GM18505 (cell line): ENCODE data around the gene UGCG.
"Not testable (repeated sequence)": the region's sequence is repeated elsewhere in the genome, so short reads cannot be mapped to it uniquely, and the experiment has no call there.

Experiments
- ATAC-seq: cut with Tn5 transposase; IDR thresholded peaks from one replicate; pipeline ENCODE4 v1.9.1; 2021; ENCODE audit not compliant: unreplicated experiment
- POLR2A ChIP-seq: IDR thresholded peaks from 4 replicates; pipeline ENCODE4 v1.6.1; 2011; ENCODE audit warnings: borderline replicate concordance; ENCODE audit not compliant: insufficient read depth, insufficient read length; ENCODE audit errors: extremely low read depth

The UGCG gene

DNA sequence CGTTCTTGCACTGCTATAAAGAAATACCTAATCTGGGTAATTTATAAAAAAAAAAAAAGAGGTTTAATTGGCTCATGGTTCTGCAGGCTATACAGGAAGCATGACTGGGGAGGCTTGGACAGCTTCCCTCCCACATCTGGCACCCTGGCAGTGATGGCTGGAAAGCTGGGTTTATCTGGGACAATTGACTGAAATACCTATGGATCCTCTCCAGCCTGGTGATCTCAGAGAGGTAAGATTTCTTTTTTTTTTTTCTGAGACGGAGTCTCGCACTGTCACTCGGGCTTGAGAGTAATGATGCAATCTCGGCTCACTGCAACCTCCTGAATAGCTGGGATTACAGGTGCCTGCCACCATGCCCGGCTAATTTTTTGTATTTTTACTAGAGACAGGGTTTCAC, 22.7 kb upstream of the UGCG start:
- no peak for TF ChIP-seq POLR2A
- no peak for ATAC-seq

DNA sequence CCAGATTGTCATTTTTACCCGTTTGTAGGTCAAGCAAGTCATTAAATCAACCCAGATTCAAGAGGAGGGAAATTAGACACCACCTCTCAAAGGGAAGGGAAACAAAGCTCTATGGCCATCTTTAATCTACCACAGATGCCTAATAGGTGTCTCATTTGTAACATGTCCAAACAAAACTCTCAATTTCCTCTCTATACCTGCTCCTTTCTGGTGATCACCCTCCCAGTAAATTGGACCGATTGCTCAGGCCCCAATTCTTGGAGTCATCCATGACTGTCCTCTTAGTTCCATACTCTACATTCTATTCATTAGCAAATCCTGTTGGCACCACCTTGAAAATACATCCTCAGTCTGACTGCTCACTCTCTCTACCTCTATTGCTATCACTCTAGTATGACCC, 22.1 kb upstream of the UGCG start:
- no peak for ATAC-seq
- no peak for TF ChIP-seq POLR2A

DNA sequence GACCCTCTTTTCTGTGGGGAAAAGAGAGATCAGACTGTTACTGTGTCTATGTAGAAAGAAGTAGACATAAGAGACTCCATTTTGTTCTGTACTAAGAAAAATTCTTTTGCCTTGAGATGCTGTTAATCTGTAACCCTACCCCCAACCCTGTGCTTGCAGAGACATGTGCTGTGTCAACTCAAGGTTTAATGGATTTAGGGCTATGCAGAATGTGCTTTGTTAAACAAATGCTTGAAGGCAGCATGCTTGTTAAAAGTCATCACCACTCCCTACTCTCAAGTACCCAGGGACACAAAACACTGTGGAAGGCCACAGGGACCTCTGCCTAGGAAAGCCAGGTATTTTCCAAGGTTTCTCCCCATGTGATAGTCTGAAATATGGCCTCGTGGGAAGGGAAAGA, 21.3 kb upstream of the UGCG start:
- not testable (repeated sequence) for ATAC-seq

DNA sequence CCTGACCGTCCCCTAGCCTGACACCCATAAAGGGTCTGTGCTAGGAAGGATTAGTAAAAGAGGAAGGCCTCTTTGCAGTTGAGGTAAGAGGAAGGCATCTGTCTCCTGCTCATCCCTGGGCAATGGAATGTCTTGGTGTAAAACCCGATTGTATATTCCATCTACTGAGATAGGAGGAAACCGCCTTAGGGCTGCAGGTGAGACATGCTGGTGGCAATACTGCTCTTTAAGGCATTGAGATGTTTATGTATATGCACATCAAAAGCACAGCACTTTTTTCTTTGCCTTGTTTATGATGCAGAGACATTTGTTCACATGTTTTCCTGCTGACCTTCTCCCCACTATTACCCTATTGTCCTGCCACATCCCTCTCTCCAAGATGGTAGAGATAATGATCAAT, 20.9 kb upstream of the UGCG start:
- not testable (repeated sequence) for ATAC-seq

DNA sequence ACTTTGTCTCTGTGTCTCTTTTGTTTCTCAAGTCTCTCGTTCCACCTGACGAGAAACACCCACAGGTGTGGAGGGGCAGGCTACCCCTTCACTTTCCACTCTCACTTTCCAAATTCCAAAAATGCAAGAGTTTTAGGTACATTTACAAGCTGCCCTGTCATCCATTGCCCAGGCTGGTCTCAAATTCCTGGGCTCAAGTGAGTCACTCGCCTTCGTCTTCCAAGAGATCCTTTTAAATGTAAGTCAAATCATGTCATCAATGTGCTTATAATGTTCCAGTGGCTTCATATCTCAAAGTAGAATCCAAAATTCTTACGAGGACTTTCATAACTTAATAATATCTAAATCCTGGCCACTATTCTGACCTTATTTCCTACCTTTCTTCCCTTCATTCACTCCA, 20.4 kb upstream of the UGCG start:
- no peak for TF ChIP-seq POLR2A
- ATAC-seq: no peak

DNA sequence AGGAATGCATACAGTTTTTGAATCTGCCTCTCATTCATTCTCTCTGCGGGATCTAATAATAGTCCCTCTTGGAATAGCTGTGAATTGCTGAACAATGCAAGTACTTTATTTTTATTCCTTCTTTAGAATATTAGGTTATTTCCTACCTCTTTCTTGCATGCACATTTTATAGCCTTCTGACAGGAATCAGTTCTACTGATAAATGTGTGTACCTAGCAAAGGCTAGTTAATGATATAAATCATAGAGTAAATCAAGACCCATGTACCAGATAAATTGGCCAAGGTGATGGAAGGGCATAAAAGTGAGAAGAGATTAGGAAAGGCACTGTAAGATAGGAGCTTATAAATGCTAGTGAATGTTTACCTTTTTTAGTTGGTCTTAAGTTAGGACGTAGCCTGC, 19.2 kb upstream of the UGCG start:
- TF ChIP-seq POLR2A: no peak
- no peak for ATAC-seq

DNA sequence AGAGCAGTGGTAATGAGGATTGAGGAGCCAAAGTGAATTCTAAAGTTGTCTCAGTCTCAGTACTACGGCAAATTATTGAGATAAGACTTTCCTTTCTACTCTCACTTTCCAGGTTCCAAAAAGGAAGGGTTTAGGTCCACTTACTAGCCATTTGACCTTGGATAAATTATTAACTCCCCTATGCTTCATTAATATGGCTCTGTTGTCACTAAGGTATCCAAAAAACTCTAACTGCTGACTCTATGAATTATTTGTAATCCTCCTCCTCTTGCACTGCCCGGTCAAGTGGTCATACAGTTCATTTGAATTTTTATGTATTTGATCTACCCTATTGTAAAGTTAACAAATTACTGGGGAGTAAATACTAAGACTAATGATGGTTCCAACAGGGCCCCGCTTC, 17.7 kb upstream of the UGCG start:
- no peak for TF ChIP-seq POLR2A
- no peak for ATAC-seq

DNA sequence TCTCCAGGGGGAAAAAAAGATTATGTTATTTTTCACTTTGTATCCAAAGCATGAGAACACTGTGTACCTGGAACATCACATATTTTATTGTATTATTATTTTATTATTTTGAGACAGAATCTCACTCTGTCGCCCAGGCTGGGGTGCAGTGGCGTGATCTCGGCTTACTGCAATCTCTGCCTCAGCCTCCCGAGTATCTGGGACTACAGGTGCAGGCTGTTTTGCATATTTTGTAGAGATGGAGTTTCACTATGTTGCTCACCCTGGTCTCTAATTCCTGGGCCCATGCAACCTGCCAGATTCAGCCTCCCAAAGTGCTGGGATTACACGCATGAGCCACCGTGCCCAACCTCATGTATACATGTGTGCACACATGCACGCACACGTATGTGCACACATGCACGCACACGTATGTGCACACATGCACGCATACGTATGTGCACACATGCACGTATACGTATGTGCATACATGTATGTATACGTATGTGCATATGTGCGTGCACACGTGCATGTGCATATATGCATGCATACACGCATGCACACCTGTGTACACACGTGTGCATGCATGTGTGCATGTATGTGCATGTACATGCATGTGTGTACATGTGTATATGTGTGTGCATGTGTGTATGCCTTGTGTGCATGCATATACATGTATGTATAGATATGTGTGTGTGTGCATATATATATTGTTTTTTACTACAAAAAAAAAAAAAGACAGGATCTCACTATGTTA, 9.5 kb upstream of the UGCG start:
- no peak for TF ChIP-seq POLR2A
- ATAC-seq: no peak

DNA sequence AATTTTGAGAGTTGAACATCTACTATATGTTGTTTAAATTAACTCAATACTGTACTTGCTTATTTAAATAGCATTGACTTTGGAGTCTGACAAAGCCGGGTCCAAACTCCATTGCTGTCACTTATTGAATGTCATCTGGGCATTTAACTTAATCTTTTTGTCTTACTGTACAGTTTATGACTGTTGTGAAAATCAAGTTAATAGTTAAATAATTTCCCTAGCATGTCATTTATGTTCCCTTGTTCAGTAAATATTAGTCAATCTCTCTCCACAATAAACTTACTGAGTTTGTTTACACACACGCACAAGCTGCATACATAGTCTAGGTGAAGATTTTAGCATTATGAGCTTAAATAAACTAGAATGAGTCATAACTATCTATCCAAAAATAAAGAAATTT, 6.3 kb upstream of the UGCG start:
- ATAC-seq: no peak
- no peak for TF ChIP-seq POLR2A

DNA sequence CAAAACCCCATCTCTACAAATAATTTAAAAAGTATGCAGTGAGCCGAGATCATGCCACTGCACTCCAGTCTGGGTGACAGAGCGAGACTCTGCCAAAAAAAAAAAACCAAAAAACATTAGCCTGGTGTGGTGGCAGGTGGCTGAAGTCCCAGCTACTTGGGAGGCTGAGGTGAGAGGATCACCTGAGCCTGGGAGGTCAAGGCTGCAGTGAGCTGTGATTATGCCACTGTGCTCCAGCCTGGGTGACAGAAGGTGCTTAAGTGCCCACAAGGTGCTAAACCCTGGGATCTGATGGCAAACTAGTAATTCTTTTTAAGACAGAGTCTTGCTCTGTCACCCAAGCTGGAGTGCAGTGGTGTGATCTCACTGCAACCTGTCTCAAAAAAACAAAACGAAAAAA, 5.7 kb upstream of the UGCG start:
- ATAC-seq: not testable (repeated sequence)

DNA sequence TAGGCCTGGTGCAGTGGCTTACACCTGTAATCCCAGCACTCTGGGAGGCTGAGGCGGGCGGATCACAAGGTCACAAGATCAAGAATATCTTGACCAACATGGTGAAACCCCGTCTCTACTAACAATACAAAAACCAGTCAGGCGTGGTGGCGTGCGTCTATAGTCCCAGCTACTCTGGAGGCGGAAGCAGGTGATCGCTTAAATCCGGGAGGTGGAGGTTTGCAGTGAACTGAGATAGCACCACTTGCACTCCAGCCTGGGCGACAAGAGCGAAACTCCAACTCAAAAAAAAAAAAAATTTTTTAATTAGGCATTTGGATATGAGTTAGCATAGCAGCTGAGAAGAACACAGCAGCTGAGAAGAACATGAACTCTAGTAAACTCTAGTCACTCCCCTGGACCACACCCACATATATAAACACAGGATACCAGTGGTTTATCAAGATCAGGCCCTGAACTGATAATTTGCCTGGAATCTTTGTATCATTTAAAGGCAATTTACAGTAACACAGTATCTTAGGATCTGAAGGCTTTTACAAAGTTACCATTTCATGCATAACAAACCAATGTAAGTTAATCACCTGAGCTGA, 4.6 kb upstream of the UGCG start:
- ATAC-seq: no peak
- TF ChIP-seq POLR2A: no peak

DNA sequence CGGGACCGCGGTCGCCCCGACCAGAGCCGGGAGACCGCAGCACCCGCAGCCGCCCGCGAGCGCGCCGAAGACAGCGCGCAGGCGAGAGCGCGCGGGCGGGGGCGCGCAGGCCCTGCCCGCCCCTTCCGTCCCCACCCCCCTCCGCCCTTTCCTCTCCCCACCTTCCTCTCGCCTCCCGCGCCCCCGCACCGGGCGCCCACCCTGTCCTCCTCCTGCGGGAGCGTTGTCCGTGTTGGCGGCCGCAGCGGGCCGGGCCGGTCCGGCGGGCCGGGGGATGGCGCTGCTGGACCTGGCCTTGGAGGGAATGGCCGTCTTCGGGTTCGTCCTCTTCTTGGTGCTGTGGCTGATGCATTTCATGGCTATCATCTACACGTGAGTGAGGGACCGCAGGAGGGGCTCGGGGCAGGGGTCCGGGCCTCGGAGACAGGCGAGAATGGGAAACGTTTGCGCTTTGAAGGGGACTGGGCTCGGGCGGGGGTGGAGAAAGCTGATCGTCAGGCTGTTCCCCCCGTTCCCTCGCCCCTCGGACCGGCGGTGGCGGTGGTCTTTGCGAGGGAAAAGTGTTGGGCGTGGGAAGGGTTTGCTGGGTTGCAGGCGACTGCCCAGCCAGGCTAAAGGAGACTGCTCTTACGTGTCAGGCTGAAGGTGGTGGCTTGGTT, 457 bp downstream of the UGCG start:
- peak; percentile 52 for ATAC-seq
- peak; percentile 34 for TF ChIP-seq POLR2A

DNA sequence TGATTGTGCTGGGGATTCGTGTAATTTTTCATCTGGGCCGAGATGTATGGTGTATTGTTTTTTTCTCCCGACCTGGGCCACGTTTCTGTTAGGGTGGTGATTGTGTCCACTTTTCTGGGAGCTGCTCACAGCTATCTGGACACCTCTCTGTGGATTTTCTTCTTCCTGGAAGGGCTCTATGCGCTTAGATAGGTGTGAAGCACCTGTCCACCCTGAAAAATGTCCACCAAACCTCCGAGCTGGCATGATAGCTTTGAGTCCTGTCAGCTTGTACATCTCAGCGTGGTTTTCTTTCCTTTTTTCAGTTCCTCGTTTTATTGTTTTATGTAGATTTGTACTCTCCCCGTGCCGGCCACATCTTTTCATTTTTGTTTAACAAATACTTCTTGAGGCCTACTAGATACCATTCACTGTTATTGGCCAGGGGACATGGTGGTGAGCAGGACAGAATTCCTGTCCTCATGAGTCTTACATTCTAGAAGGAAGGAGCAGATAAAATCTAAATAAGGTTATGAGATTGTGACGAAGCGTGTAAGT, 1.1 kb downstream of the UGCG start:
- ATAC-seq: peak; percentile 22
- TF ChIP-seq POLR2A: no peak

DNA sequence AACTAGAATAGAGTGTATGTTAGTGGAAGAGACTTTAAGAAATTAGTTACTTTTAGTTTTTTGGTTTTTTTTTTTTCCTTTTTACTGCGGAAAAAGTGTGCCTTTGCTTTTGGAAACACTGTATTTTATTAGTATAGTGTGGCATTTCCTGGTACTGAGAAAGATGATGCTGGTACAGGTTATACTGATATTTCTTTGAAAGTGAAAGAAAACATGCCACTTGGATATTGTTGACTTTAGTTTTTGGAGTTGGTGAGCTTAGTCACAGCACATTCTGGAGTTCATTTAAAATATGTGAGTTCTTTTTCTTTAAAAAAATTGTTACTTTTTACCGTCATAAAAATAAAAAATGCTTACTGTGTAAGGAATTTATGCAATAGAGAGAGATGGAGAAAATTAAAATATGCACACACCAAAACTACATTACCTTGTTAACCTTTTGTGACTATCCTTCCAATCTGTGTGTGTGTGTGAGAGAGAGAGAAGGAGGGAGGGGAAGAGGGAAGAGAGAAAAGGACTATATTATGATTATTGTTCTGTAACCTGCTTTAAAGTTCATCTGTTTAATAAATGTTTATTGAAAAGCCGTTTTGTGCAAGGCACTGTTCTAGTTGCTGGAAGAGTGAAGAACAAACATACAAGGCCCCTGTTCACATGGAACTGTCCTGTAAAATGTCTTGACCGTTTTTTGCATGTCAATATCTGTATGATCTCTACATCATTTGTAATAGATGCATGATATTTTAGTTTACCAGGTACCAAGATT, 1.9 kb downstream of the UGCG start:
- TF ChIP-seq POLR2A: no peak
- no peak for ATAC-seq
